OCI-LY1 (cell line): ENCODE measurements around the gene RALGAPB.

ENCODE experiments used
- H2AFZ ChIP-seq: fragments of 200-600 bp; sonication (generic), shearing (Covaris generic); 2 replicates; pipeline ENCODE4 v1.6.0; 2014; ENCODE audit warnings: antibody characterized with exemption, mild to moderate bottlenecking, low read length
- H3F3A ChIP-seq: fragments of 200-600 bp; sonication (generic), shearing (Covaris generic); 2 replicates; pipeline ENCODE4 v1.6.0; 2014; ENCODE audit warnings: mild to moderate bottlenecking, antibody characterized with exemption, low read length, moderate library complexity; ENCODE audit not compliant: insufficient read depth
- H3K27ac ChIP-seq: fragments of 200-600 bp; sonication (generic); 2 replicates; pipeline ENCODE4 v1.5.1; 2014; ENCODE audit warnings: low read length, mixed run types, mild to moderate bottlenecking, low read depth; ENCODE audit not compliant: poor library complexity, severe bottlenecking
- H3K27me3 ChIP-seq: fragments of 200-600 bp; sonication (generic); 2 replicates; pipeline ENCODE4 v1.6.0; 2014; ENCODE audit warnings: antibody characterized with exemption, mild to moderate bottlenecking, low read length, moderate library complexity; ENCODE audit not compliant: insufficient read depth
- H3K36me3 ChIP-seq: fragments of 200-600 bp; sonication (generic); 2 replicates; pipeline ENCODE4 v1.6.1; 2014; ENCODE audit warnings: mild to moderate bottlenecking, antibody characterized with exemption, low read length, moderate library complexity, mixed read lengths; ENCODE audit not compliant: insufficient read depth
- H3K4me1 ChIP-seq: fragments of 200-600 bp; sonication (generic); 2 replicates; pipeline ENCODE4 v1.5.1; 2014; ENCODE audit warnings: mild to moderate bottlenecking, low read length, moderate library complexity; ENCODE audit not compliant: insufficient read depth, severe bottlenecking
- H3K4me2 ChIP-seq: fragments of 200-600 bp; sonication (generic), shearing (Covaris generic); 2 replicates; pipeline ENCODE4 v1.6.1; 2014; ENCODE audit warnings: low read length
- H3K4me3 ChIP-seq: fragments of 200-600 bp; sonication (generic); 2 replicates; pipeline ENCODE4 v1.5.1; 2014; ENCODE audit warnings: low read length, low read depth, mild to moderate bottlenecking, mixed read lengths; ENCODE audit not compliant: poor library complexity, severe bottlenecking
- H3K79me2 ChIP-seq: fragments of 200-600 bp; shearing (Covaris generic); 2 replicates; pipeline ENCODE4 v1.6.1; 2016; ENCODE audit warnings: mixed run types, low read length, mixed read lengths; ENCODE audit not compliant: insufficient read depth
- H3K9ac ChIP-seq: fragments of 200-600 bp; sonication (generic), shearing (Covaris generic); 2 replicates; pipeline ENCODE4 v1.6.1; 2014; ENCODE audit warnings: mild to moderate bottlenecking, low read length, mixed read lengths
- H3K9me2 ChIP-seq: fragments of 200-600 bp; sonication (generic), shearing (Covaris generic); 2 replicates; pipeline ENCODE4 v1.6.1; 2014; ENCODE audit warnings: low read depth, mild to moderate bottlenecking, low read length, mixed read lengths
- H3K9me3 ChIP-seq: fragments of 200-600 bp; shearing (Covaris generic); 2 replicates; pipeline ENCODE4 v1.6.1; 2014; ENCODE audit warnings: low read length, mixed read lengths
- H4K20me1 ChIP-seq: fragments of 200-600 bp; sonication (generic), shearing (Covaris generic); 2 replicates; pipeline ENCODE4 v1.6.0; 2016; ENCODE audit warnings: mild to moderate bottlenecking, low read length; ENCODE audit not compliant: insufficient read depth
- EZH2 ChIP-seq: fragments of 200-600 bp; sonication (generic), shearing (Covaris generic); IDR thresholded peaks from 2 replicates; pipeline ENCODE4 v1.8.0; 2017; ENCODE audit warnings: borderline replicate concordance, mixed run types, mild to moderate bottlenecking, antibody characterized with exemption, low read length, moderate library complexity, mixed read lengths
- TF ChIP-seq, protein P1 (sequence below): fragments of 200-600 bp; sonication (generic), shearing (Covaris generic); IDR thresholded peaks from 2 replicates; pipeline ENCODE4 v1.5.1; 2017; ENCODE audit warnings: mild to moderate bottlenecking, antibody characterized with exemption, low read length, moderate library complexity, mixed read lengths

Gene RALGAPB

DNA sequence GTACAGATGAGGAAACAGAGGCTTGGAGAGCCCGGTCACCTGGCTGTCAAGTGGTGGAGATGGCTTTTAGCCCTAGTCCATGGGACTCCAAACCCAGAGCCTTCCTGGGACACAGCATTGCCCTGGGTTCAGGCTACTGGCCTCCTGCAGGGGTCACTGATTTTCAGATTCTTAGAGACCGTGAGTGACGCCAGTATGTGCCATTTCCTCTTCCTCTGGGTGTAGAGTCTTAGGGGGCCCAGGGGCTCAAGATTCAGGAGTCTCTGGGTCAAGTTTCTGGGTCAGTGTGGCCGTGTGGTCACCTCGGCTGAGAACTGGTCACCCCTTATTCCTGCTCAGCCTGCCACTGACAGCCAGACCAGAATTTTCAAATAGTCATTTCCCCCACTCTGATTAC, 129.5 kb downstream of the RALGAPB start:
- H3K4me3 ChIP-seq: no peak overlapping the region
- TF ChIP-seq, protein P1, sequence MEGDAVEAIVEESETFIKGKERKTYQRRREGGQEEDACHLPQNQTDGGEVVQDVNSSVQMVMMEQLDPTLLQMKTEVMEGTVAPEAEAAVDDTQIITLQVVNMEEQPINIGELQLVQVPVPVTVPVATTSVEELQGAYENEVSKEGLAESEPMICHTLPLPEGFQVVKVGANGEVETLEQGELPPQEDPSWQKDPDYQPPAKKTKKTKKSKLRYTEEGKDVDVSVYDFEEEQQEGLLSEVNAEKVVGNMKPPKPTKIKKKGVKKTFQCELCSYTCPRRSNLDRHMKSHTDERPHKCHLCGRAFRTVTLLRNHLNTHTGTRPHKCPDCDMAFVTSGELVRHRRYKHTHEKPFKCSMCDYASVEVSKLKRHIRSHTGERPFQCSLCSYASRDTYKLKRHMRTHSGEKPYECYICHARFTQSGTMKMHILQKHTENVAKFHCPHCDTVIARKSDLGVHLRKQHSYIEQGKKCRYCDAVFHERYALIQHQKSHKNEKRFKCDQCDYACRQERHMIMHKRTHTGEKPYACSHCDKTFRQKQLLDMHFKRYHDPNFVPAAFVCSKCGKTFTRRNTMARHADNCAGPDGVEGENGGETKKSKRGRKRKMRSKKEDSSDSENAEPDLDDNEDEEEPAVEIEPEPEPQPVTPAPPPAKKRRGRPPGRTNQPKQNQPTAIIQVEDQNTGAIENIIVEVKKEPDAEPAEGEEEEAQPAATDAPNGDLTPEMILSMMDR: no peak
- TF ChIP-seq EZH2: no peak
- no peaks in the 10 kb centered on the region for H4K20me1 ChIP-seq
- no peaks in the 10 kb centered on the region for H3K9me2 ChIP-seq
- H3K36me3 ChIP-seq: no peaks in the 10 kb centered on the region
- H3K79me2 ChIP-seq: no peaks in the 10 kb centered on the region
- H3K9me3 ChIP-seq: no peaks in the 10 kb centered on the region
- no peak overlapping the region for H3K9ac ChIP-seq
- H3K4me1 ChIP-seq: no peaks in the 10 kb centered on the region
- peaks cover 7% of the 10 kb centered on the region; the same call in 1 of the 2 replicates for H3K27me3 ChIP-seq
- no peak overlapping the region for H3K27ac ChIP-seq
- no peaks in the 10 kb centered on the region for H3F3A ChIP-seq
- H2AFZ ChIP-seq: no peak overlapping the region
- no peak overlapping the region for H3K4me2 ChIP-seq

DNA sequence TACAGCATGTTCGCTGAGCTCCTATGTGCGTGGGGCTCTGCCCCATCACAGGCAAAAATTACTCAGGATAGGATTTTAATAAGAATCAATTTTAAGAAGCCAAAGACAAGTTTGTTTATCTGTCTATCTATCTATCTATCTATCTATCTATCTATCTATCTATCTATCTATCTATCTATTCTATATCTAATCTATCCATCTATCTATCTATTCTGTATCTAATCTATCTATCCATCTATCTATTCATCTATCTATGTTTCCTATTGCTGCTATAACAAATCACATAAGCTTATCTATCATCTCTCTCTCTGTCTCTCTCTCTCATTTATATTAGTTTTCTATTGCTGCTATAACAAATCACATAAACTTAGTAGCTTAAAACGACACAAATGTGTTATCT, 130.6 kb downstream of the RALGAPB start:
- H3K4me3 ChIP-seq: no peak overlapping the region
- H3K27me3 ChIP-seq: peaks cover 7% of the 10 kb centered on the region; the same call in 1 of the 2 replicates
- no peaks in the 10 kb centered on the region for H3K9me3 ChIP-seq
- H3K79me2 ChIP-seq: no peaks in the 10 kb centered on the region
- no peak overlapping the region for H2AFZ ChIP-seq
- no peaks in the 10 kb centered on the region for H3K9me2 ChIP-seq
- no peaks in the 10 kb centered on the region for H4K20me1 ChIP-seq
- H3K9ac ChIP-seq: no peak overlapping the region
- H3K4me1 ChIP-seq: no peaks in the 10 kb centered on the region
- H3K36me3 ChIP-seq: no peaks in the 10 kb centered on the region
- no peaks in the 10 kb centered on the region for H3F3A ChIP-seq
- TF ChIP-seq, protein P1: no peak
- TF ChIP-seq EZH2: no peak
- H3K4me2 ChIP-seq: no peak overlapping the region
- no peak overlapping the region for H3K27ac ChIP-seq

DNA sequence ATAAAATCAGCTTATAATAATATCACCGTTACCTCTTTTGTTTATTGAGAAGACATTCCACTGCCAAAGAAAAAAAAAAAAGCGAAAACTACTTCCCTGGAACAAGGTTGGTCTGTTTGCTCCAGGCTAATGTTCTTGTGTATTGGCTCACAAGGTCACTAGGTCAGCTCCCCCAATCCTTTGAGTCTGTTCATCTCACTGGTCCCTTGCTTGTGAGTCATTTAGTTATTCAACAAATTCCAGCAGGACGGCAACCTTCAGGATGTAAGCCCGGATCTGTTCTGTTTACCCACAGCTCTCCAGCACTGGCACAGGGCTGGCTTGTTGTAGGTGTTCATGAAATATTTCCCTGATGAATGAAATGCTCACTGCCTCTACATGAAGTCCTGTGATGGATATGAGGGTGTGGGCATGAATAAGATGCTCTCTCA, 132.2 kb downstream of the RALGAPB start:
- Histone ChIP-seq H3K4me3 (no peak overlapping the region), H3K27ac (no peak overlapping the region), H4K20me1 (no peaks in the 10 kb centered on the region), H3K9ac (no peak overlapping the region), H3K36me3 (no peaks in the 10 kb centered on the region), H3K4me1 (no peaks in the 10 kb centered on the region), H2AFZ (no peak overlapping the region), H3K9me2 (no peaks in the 10 kb centered on the region), H3K79me2 (no peaks in the 10 kb centered on the region), H3K27me3 (peaks cover 7% of the 10 kb centered on the region; the same call in 1 of the 2 replicates), H3K9me3 (no peaks in the 10 kb centered on the region), H3F3A (no peaks in the 10 kb centered on the region), H3K4me2 (no peak overlapping the region)
- TF ChIP-seq, protein P1: no peak
- no peak for TF ChIP-seq EZH2
